ENCODE measurements around the gene DISP3.

The DISP3 gene

DNA sequence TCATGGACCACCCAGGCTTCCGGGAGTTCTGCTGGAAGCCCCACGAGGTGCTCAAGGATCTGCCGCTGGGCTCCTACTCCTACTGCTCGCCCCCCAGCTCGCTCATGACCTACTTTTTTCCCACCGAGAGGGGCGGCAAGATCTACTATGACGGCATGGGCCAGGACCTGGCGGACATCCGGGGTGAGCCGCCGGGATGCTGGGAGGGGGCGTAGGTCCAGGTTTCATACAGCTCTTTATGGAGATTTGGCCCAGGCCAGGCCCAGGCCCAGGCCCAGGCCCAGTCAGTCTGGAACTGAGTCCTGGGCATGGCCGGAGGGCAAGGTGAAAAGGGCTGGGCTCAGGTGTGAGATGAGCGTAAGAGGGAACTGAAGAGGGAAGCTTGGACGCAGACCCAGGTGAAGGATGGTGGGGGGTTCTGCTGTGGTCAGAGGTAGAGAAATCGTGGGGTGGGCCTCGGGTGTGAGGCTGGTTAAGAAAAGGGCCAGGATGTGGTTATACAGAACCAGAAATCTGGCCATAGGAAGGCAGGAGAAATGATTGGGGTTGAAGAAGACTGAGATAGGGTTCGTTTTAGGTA lies 23.0 kb downstream of the DISP3 start:
- no peaks in the 10 kb centered on the region for H3K36me3 ChIP-seq (ENCODE audit: control insufficient read depth, insufficient read depth, low read length)
- H3K9ac ChIP-seq = no peak overlapping the region
- no peak overlapping the region for H3K4me2 ChIP-seq (ENCODE audit: low read length)
- no peaks in the 10 kb centered on the region for H3K9me3 ChIP-seq (ENCODE audit: control insufficient read depth, low read length)
- H3K79me2 ChIP-seq = no peaks in the 10 kb centered on the region
- peaks cover 3% of the 10 kb centered on the region for H3K27me3 ChIP-seq (ENCODE audit: control insufficient read depth, insufficient read depth, low read length)
- H3K27ac ChIP-seq = no peak overlapping the region
- H2AFZ ChIP-seq = no peak overlapping the region
- H3K4me1 ChIP-seq = no peaks in the 10 kb centered on the region
- H3K4me3 ChIP-seq (ENCODE audit: low read depth, low read length) = no peak overlapping the region
- TF ChIP-seq, protein P1, sequence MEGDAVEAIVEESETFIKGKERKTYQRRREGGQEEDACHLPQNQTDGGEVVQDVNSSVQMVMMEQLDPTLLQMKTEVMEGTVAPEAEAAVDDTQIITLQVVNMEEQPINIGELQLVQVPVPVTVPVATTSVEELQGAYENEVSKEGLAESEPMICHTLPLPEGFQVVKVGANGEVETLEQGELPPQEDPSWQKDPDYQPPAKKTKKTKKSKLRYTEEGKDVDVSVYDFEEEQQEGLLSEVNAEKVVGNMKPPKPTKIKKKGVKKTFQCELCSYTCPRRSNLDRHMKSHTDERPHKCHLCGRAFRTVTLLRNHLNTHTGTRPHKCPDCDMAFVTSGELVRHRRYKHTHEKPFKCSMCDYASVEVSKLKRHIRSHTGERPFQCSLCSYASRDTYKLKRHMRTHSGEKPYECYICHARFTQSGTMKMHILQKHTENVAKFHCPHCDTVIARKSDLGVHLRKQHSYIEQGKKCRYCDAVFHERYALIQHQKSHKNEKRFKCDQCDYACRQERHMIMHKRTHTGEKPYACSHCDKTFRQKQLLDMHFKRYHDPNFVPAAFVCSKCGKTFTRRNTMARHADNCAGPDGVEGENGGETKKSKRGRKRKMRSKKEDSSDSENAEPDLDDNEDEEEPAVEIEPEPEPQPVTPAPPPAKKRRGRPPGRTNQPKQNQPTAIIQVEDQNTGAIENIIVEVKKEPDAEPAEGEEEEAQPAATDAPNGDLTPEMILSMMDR (IDR thresholded peaks at IDR 0.05) = no peak

DNA sequence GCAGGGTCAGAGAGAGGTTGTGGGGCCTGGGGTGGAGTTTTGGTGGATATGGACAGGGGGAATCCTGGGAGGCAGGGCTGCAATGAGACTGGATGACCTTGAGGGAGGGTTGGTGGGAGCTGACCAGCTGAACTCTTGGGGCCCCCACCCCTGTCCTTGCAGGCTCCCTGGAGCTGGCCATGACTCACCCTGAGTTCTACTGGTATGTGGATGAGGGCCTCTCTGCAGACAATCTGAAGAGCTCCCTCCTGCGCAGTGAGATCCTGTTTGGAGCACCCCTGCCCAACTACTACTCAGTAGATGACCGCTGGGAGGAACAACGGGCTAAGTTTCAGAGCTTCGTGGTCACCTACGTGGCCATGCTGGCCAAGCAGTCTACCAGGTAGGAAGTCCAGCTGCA lies 23.6 kb downstream of the DISP3 start:
- Histone ChIP-seq H3K4me2 (ENCODE audit: low read length) (no peak overlapping the region), H3K27ac (no peak overlapping the region), H3K36me3 (ENCODE audit: control insufficient read depth, insufficient read depth, low read length) (no peaks in the 10 kb centered on the region), H3K9me3 (ENCODE audit: control insufficient read depth, low read length) (no peaks in the 10 kb centered on the region), H3K79me2 (no peaks in the 10 kb centered on the region), H3K4me3 (ENCODE audit: low read depth, low read length) (no peak overlapping the region), H2AFZ (no peak overlapping the region), H3K4me1 (no peaks in the 10 kb centered on the region), H3K9ac (no peak overlapping the region), H3K27me3 (ENCODE audit: control insufficient read depth, insufficient read depth, low read length) (peaks cover 3% of the 10 kb centered on the region)
- TF ChIP-seq, protein P1 (IDR thresholded peaks at IDR 0.05) = no peak

DNA sequence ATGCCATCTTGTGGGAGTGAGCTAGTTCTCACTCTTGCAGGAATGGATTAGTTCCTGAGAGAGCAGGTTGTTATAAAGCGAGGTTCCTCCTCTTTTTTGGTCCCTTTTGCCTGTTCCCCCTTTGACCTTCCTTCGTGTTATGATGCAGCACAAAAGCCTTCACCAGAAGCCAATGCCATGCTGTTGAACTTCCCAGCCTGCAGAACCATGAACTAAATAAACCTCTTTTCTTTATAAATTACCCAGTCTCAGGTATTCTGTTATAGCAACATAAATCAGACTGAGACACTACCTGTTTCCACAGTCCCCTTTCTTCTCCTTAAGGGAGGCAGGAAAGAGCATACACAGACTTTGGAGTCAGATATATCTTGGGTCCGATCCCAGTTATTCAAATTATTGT lies 25.6 kb downstream of the DISP3 start:
- Histone ChIP-seq H3K79me2 (no peaks in the 10 kb centered on the region), H3K4me2 (ENCODE audit: low read length) (no peak overlapping the region), H3K4me1 (no peaks in the 10 kb centered on the region), H3K9ac (no peak overlapping the region), H2AFZ (no peak overlapping the region), H3K27me3 (ENCODE audit: control insufficient read depth, insufficient read depth, low read length) (peaks cover 3% of the 10 kb centered on the region), H3K27ac (no peak overlapping the region), H3K9me3 (ENCODE audit: control insufficient read depth, low read length) (no peaks in the 10 kb centered on the region), H3K36me3 (ENCODE audit: control insufficient read depth, insufficient read depth, low read length) (no peaks in the 10 kb centered on the region), H3K4me3 (ENCODE audit: low read depth, low read length) (no peak overlapping the region)
- TF ChIP-seq, protein P1 (IDR thresholded peaks at IDR 0.05) = no peak

DNA sequence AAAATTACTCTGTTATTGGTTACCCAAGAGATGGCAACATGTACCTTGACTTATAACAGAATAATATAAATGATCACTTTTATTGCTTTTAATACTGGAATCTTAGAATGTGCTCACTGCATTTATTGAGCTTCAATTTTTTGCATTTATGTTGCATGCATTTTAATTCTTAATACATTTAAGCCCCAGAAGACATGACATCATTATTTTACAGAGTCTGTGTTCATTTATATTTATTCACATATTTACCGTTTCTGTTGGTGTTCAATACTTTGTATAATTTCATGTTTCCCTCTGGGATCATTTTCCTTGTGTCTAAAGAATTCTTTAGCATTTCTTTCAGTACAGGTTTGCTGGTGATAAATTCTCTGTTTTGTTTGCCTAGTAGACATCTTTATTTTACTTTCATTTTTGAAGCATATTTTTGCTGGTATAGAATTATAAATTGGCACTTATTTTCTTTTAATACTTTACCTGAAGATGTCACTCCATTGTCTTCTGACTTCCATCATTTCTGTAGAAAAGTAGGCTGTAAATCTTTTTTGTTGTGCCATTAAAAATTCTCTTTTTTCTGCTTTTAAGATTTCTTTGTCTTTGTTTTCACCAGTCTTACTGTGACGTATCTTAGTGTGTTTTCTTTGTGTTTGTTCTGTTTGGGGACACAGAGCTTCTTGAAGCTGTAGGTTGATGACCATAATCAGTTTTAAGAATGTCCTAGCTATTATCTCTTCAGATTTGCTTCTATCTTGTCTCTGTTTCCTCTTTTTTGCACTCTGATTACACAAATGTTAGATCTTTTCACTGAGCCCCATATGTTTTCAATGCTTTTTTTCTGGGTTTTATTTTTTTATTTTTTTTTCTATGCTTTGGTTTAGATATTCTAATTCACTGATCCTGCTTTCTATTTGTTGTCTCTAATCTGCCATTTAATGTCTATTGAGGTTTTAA lies 26.9 kb downstream of the DISP3 start:
- H3K4me3 ChIP-seq (ENCODE audit: low read depth, low read length) = no peak overlapping the region
- peaks cover 3% of the 10 kb centered on the region for H3K27me3 ChIP-seq (ENCODE audit: control insufficient read depth, insufficient read depth, low read length)
- no peaks in the 10 kb centered on the region for H3K9me3 ChIP-seq (ENCODE audit: control insufficient read depth, low read length)
- H3K4me1 ChIP-seq = no peaks in the 10 kb centered on the region
- H3K9ac ChIP-seq = no peak overlapping the region
- H3K27ac ChIP-seq = no peak overlapping the region
- TF ChIP-seq, protein P1 (IDR thresholded peaks at IDR 0.05) = no peak
- no peaks in the 10 kb centered on the region for H3K36me3 ChIP-seq (ENCODE audit: control insufficient read depth, insufficient read depth, low read length)
- no peak overlapping the region for H3K4me2 ChIP-seq (ENCODE audit: low read length)
- no peak overlapping the region for H2AFZ ChIP-seq
- H3K79me2 ChIP-seq = no peaks in the 10 kb centered on the region

Measured in parathyroid adenoma (tissue), 2 donors.